GM18868 (cell line): Measurements from ENCODE around the gene PRAMEF1.
"Not testable (repeated sequence)": the region's sequence is repeated elsewhere in the genome, so short reads cannot be mapped to it uniquely, and the experiment has no call there.

Experiments
- ATAC-seq: cut with Tn5 transposase; IDR thresholded peaks from one replicate; pipeline ENCODE4 v1.9.1; 2021; ENCODE audit warnings: mild to moderate bottlenecking, moderate library complexity; ENCODE audit not compliant: unreplicated experiment

The PRAMEF1 gene

DNA sequence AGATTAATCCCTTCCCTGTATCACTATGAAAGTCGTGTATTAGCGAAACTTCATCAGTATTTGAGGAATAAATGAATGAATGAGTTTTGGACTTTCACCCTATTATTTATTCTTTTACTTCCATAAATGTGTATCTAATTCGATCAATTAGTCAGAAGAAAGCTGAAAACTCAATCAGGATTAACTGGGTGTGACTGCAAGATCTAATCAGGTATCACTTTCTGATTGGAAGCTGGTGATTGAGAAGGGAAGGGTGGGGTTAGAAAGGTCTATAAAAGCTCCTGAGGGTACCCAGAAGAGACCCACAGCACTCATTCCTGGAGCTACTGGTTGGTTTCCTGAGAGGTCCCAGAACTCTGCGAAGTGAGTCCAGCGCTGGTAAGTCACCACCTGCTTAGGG lies at the start of gene PRAMEF1:
Gene PRAMEF1 (plus strand): TSS at position 301 of the 400 bp plus-strand sequence. CDS start 1,831 bp downstream, outside the sequence.
- ATAC-seq, result not testable (repeated sequence)

GRCh38 chr1:12741946-12742345 lies 49.3 kb upstream of the PRAMEF1 start:
- ATAC-seq, result no peak

GRCh38 chr1:12745126-12745991 lies 45.8 kb upstream of the PRAMEF1 start:
- no peak for ATAC-seq

- no peak for ATAC-seq
Observed at GRCh38 chr1:12745992-12746323, 45.2 kb upstream of the PRAMEF1 start, which contains the start of gene CFAP107. TSS of gene CFAP107 (plus strand) at chr1:12746200. CDS start at chr1:12746431, 231 bp downstream.

GRCh38 chr1:12748778-12749355 lies 42.3 kb upstream of the PRAMEF1 start:
- no peak for ATAC-seq

- ATAC-seq, result no peak
Observed at GRCh38 chr1:12754738-12755137, 36.5 kb upstream of the PRAMEF1 start.

- no peak for ATAC-seq
Observed at GRCh38 chr1:12756273-12756672, 34.9 kb upstream of the PRAMEF1 start.

GRCh38 chr1:12756768-12757413 lies 34.3 kb upstream of the PRAMEF1 start:
- ATAC-seq, result no peak

- no peak for ATAC-seq
Observed at GRCh38 chr1:12757836-12758235, 33.4 kb upstream of the PRAMEF1 start.

DNA sequence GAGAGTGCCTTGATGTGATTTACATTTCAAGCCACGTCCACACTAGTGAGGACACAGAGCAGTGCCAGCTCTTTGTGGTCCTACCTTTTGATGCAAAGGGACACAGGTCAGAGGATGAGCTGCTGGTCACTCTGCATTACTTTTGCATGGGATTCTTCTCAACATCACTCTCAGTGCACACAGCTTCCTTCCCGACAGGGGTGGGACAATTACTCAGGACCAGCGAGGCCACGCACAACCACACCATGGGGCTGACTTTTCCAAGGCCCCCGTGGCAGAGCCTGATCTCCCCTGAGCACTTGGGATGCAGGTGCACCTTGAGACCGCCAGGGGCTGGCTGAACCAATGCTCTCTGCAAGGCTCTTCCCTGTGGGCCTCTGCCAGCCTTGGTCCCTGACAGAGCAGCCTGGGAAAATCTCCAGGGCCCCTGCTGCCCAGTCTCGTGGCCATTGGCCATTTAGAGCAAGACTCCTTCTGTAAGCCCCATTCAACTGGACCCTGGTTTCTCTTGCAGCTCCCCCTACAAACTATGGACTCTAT lies 30.9 kb upstream of the PRAMEF1 start:
- ATAC-seq, result no peak

GRCh38 chr1:12761781-12762180 lies 29.4 kb upstream of the PRAMEF1 start:
- no peak for ATAC-seq

GRCh38 chr1:12762766-12763165 lies 28.4 kb upstream of the PRAMEF1 start:
- ATAC-seq, result no peak

DNA sequence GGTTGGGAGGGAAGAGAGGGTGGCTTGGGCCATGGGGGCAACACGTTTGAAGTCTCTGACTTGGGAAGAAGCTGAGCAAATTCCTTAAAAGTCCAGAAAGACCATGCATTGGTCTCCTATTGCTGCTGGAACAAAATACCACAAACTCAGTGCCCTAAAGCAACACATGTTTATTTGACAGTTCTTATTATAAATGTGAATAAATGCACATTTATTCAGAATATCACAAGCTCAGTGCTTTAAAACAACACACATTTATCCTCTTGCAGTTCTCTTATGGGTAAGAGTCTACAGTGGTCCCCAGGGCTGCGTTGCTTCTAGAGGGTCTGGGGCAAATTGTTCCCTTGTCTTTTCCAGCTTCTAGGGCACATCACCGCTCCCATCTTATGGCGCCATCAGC lies 27.7 kb upstream of the PRAMEF1 start:
- no peak for ATAC-seq

DNA sequence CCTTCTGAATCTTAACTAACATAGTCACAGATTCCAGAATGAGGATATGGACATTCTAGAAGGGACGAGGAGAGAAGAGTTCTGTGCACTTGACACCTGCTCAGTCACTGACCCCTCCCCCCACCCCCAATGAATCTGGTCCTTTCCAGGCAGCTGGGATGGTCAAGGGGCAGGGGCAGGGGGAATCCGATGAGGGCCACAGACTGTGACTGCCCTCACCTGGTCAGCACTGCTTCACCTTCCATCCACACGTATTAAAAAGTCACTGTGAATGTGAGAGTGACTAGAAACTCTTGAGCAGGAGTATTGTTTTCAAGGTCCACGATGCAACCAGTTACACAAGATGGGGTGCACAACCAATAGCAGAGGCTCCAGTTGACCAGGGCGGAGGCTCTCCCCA lies 27.2 kb upstream of the PRAMEF1 start:
- no peak for ATAC-seq

DNA sequence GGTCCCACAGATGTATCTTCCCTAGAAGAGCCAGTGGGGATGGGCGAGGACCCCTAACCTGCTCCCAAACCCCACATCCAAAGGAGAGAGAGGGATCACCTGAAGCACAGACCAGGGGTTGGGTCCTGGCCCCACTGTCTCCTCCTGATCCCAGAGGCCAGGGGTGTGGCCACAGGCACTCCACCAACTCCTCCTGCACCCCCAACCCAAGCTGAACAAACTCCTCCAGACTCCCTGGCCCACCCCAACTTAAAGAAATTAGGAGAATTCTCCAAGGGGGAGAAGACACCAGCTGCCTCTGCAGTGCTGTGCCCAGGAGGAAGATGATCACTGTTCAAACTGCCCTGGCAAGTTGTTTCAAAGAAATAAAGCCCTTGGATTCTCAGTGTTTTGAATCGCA lies 22.2 kb upstream of the PRAMEF1 start:
- ATAC-seq, result no peak

- ATAC-seq, result no peak
Observed at GRCh38 chr1:12769976-12770505, 21.2 kb upstream of the PRAMEF1 start.

- ATAC-seq, result no peak
Observed at GRCh38 chr1:12770620-12771019, 20.6 kb upstream of the PRAMEF1 start.

- ATAC-seq, result no peak
Observed at GRCh38 chr1:12771186-12771585, 20.0 kb upstream of the PRAMEF1 start.

DNA sequence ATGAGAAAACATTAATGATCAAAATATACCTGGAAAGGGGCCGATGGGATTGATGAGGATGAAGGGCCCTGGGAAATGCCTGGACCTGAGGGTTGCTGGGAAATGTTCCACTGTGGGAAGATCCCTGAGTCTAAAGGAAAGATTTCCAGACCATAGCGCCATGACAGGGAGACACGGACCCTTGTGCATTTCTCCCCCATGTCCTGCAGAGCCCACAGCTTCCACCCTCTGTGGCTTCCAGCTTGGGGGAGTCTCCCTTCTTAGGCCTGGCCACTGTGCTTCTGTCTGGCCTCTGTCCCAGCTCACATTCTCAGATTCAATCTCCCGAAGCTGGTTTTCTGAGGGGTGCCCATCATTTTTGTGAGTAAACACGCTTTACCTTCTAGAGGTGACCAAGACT lies 18.7 kb upstream of the PRAMEF1 start:
- ATAC-seq, result no peak

- no peak for ATAC-seq
Observed at GRCh38 chr1:12773438-12773837, 17.8 kb upstream of the PRAMEF1 start, which contains the start of gene PRAMEF12. TSS of gene PRAMEF12 (plus strand) at chr1:12773738. CDS start at chr1:12774868, 1,130 bp downstream.

- no peak for ATAC-seq
Observed at GRCh38 chr1:12774801-12775345, 16.3 kb upstream of the PRAMEF1 start.
